Measurements from ENCODE around the gene MRO. TPM values are rescaled to one million over a fixed set of nuclear protein-coding genes. Genes with fewer than 3 reads are reported as not detected.

The MRO gene
- total and polyA plus RNA-seq, 2 of the 8 experiments (the other 6 are each of a cell fraction or from before 2014, with no cell fraction given) = 0.65 to 1.0 TPM

DNA sequence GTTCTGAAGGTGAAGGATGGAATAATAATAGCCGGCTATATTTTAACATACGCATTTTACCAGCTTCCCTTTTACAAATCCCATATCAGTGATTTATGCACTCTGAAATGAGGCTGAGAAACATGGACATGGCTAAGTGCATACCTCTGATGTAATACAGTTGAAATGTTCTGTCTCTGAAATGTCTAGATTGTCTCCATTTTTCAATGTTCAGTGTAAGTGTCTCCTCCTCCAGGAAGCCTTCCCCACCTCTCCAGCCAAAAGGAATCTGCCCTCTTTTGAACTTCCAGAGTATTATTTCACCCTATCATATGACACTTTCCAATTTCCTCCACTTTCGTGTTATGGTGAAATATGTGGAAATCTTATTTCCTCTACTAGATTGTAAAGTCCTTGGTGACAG, 29.6 kb upstream of the MRO start:
- Histone ChIP-seq H3K18ac (ENCODE audit: extremely low read depth, low read length) (no peak overlapping the region), H3K36me3 (ENCODE audit: control insufficient read depth in 2 of 4, insufficient read depth in 4 of 4, low read length in 3 of 4) (no peaks in the 10 kb centered on the region), H3K79me2 (ENCODE audit: control insufficient read depth in 1 of 2, insufficient read depth in 2 of 2, low read length in 2 of 2) (no peaks in the 10 kb centered on the region), H4K8ac (ENCODE audit: extremely low read depth, insufficient read depth, low read length) (no peak overlapping the region), H2BK5ac (ENCODE audit: low read depth, low read length) (no peak overlapping the region), H3K4me2 (ENCODE audit: insufficient read depth in 1 of 2, low read depth in 2 of 2, low read length in 2 of 2) (no peak overlapping the region), H4K20me1 (replicated peaks in 1 of 2; ENCODE audit: control insufficient read depth in 1 of 2, insufficient read depth in 2 of 2, low read length in 2 of 2) (no peaks in the 10 kb centered on the region), H3K4me1 (replicated peaks in 1 of 4; ENCODE audit: control insufficient read depth in 3 of 4, insufficient read depth in 4 of 4, low read length in 3 of 4) (no peaks in the 10 kb centered on the region), H3K79me1 (ENCODE audit: low read depth, low read length) (no peaks in the 10 kb centered on the region), H2AK5ac (ENCODE audit: low read depth, low read length) (no peak overlapping the region), H3K4ac (replicated peaks; ENCODE audit: insufficient read length, low read depth, low read length) (no peak overlapping the region), H3K27me3 (replicated peaks in 1 of 4; ENCODE audit: control insufficient read depth in 3 of 4, extremely low read depth in 1 of 4, insufficient read depth in 3 of 4, low read length in 3 of 4) (no peaks in the 10 kb centered on the region), H3K27ac (ENCODE audit: low read depth, low read length) (no peak overlapping the region), H4K5ac (ENCODE audit: insufficient read length, low read depth, low read length) (no peak overlapping the region), H2BK15ac (ENCODE audit: low read length) (no peak overlapping the region), H4K91ac (replicated peaks; ENCODE audit: insufficient read length, low read length) (no peak overlapping the region), H3K56ac (replicated peaks; ENCODE audit: insufficient read length, low read depth, low read length) (no peak overlapping the region), H3K9me3 (ENCODE audit: insufficient read depth in 2 of 2, low read depth in 1 of 2, low read length in 1 of 2) (peaks cover 0 to under 1% of the 10 kb centered on the region in 2 experiments; a peak in 1 of 4 replicates), H3K4me3 (ENCODE audit: extremely low read depth in 1 of 4, insufficient read depth in 2 of 4, low read depth in 3 of 4, low read length in 4 of 4) (no peak overlapping the region), H2BK20ac (ENCODE audit: low read length) (no peak overlapping the region), H2BK12ac (ENCODE audit: low read depth, low read length) (no peak overlapping the region), H2BK120ac (replicated peaks; ENCODE audit: low read depth, low read length) (no peak overlapping the region), H3K9ac (replicated peaks in 1 of 4; ENCODE audit: extremely low read depth in 1 of 4, low read depth in 3 of 4, low read length in 3 of 4) (no peak overlapping the region), H3K23me2 (ENCODE audit: low read depth, low read length) (no peaks in the 10 kb centered on the region), H3K14ac (ENCODE audit: insufficient read length) (no peak overlapping the region), H3K23ac (ENCODE audit: insufficient read length) (no peak overlapping the region), H2AFZ (ENCODE audit: low read length) (no peak overlapping the region)
- DNase-seq (ENCODE audit: low read depth in 1 of 2, low spot score in 2 of 2) (no peak), FAIRE-seq (no peak)
- WGBS, 2 experiments (ENCODE audit: extremely low coverage in 1 of 2, insufficient coverage in 1 of 2, insufficient read length in 1 of 2, insufficient replicate concordance in 2 of 2, low coverage in 1 of 2, low lambda C conversion rate in 2 of 2, missing lambda C conversion rate in 1 of 2) = 91% methylated on average over 3 of the region's 3 CpGs; no CpG with 5 or more reads in 1 of the 2 experiments
- POLR2A ChIA-PET (ENCODE audit: partially characterized antibody) = no interaction called here
- CTCF ChIA-PET (ENCODE audit: partially characterized antibody) = no interaction called here
- no peak for TF ChIP-seq SP4 (IDR thresholded peaks at IDR 0.05; ENCODE audit: low read length)
- no peak for TF ChIP-seq ATF2 (IDR thresholded peaks at IDR 0.05; ENCODE audit: low read length)
- TF ChIP-seq, protein P1, sequence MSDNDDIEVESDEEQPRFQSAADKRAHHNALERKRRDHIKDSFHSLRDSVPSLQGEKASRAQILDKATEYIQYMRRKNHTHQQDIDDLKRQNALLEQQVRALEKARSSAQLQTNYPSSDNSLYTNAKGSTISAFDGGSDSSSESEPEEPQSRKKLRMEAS (IDR thresholded peaks at IDR 0.05) = no peak
- no peak for TF ChIP-seq POU5F1 (IDR thresholded peaks at IDR 0.05; ENCODE audit: low read depth, low read length)
- no peak for TF ChIP-seq KDM5A (IDR thresholded peaks at IDR 0.05; ENCODE audit: low read length)
- no peak for TF ChIP-seq TBP (IDR thresholded peaks at IDR 0.05; ENCODE audit: low read depth, low read length)
- no peak for TF ChIP-seq SIX5 (IDR thresholded peaks at IDR 0.05; ENCODE audit: low read depth, low read length)
- TF ChIP-seq YY1 (IDR thresholded peaks at IDR 0.05; ENCODE audit: low read depth, low read length) = no peak
- no peak for TF ChIP-seq TAF1 (IDR thresholded peaks at IDR 0.05; ENCODE audit: low read depth, low read length)
- no peak for TF ChIP-seq SAP30 (IDR thresholded peaks at IDR 0.05; ENCODE audit: insufficient read depth, insufficient replicate concordance, low read length)
- no peak for TF ChIP-seq CBX8 (IDR thresholded peaks at IDR 0.05; ENCODE audit: borderline replicate concordance, low read depth, low read length)
- no peak for TF ChIP-seq RAD21 (IDR thresholded peaks at IDR 0.05 in 1 of 2, conservative IDR thresholded peaks at IDR 0.05 in 1 of 2; ENCODE audit: low read depth in 2 of 2, low read length in 2 of 2)
